Measurements from ENCODE around the gene EIF2B2.
"Not testable (repeated sequence)": the region's sequence is repeated elsewhere in the genome, so short reads cannot be mapped to it uniquely, and the experiment has no call there.

GRCh38 chr14:74995781-74996180, 6.9 kb upstream of the EIF2B2 start:
- not testable (repeated sequence) for TF ChIP-seq CTCF, POLR2A (IDR thresholded peaks at IDR 0.05)

Data from adrenal gland (tissue), 5 donors.